ENCODE results near the gene PNPLA7.

PNPLA7 gene

DNA sequence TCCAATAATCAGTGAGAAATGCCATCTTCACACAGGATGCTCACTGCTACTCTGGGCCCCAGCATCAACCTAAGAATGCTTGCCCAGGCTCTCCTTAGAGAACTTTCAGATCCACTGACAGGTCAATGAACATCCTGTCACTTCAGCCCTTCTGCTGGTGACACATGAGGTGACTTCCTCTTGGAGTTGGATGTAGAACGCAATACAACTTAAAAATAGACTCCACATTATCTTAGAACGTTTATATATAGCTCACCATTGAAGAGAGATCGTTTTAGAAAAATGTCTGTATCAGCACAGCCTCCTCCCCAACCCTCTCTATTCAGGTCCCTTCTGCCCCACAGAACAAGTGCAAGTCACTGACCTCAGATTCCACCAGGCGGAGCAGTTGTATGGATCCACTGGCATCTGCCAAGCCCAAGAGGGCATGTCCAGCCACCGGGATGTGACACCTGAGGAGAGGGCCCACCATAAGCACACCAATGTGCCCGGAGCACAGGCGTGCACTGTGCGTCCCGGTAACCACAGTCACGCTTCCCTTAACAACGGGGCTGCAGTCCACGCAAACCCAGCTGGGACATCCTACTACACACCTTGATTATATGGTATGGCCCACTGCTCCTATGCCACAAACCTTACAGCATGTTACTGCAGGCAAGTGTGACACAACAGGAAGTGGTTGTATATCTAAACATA lies 25.7 kb upstream of the PNPLA7 start:
- Histone ChIP-seq H3K4me2 (ENCODE audit: low read length, poor library complexity, severe bottlenecking) (no peak overlapping the region), H3K4ac (ENCODE audit: low read depth in 1 of 2, low read length in 2 of 2) (no peak overlapping the region), H3K27me3 (ENCODE audit: control insufficient read depth in 1 of 2, insufficient read depth in 1 of 2, low read length in 2 of 2) (no peaks in the 10 kb centered on the region), H2AFZ (ENCODE audit: low read depth, low read length) (no peak overlapping the region), H2AK5ac (ENCODE audit: low read length, severe bottlenecking) (no peak overlapping the region), H3K9ac (ENCODE audit: low read length) (peak overlapping the region; percentile 38), H2BK15ac (ENCODE audit: low read depth, poor library complexity, severe bottlenecking) (no peak overlapping the region), H3K18ac (ENCODE audit: low read depth in 1 of 2, low read length in 2 of 2) (no peak overlapping the region), H2BK120ac (ENCODE audit: low read depth, low read length) (no peak overlapping the region), H3K4me1 (ENCODE audit: control insufficient read depth, insufficient read depth, low read depth, low read length) (peaks cover 25% of the 10 kb centered on the region), H3K27ac (ENCODE audit: low read length, poor library complexity, severe bottlenecking) (no peak overlapping the region), H4K91ac (ENCODE audit: low read length) (no peak overlapping the region), H3K4me3 (ENCODE audit: insufficient read depth in 1 of 2, low read depth in 1 of 2, low read length in 2 of 2) (no peak overlapping the region), H3K14ac (ENCODE audit: low read length in 2 of 2) (no peak overlapping the region), H4K8ac (ENCODE audit: low read length) (no peak overlapping the region), H3K79me1 (replicated peaks; ENCODE audit: low read length, poor library complexity, severe bottlenecking) (peaks cover 34% of the 10 kb centered on the region), H2BK12ac (ENCODE audit: low read length in 2 of 2) (no peak overlapping the region), H3K23ac (ENCODE audit: low read length in 2 of 2) (peak overlapping the region in 1 of 2 experiments; percentile 14), H3K36me3 (ENCODE audit: control insufficient read depth in 1 of 2, insufficient read depth in 2 of 2, low read depth in 1 of 2, low read length in 2 of 2) (peaks cover 50 to 51% of the 10 kb centered on the region in 2 experiments), H2BK5ac (ENCODE audit: low read depth, low read length, poor library complexity, severe bottlenecking) (no peak overlapping the region), H3K9me3 (ENCODE audit: control insufficient read depth, low read length) (no peaks in the 10 kb centered on the region)
- 95% methylated on average over 12 of the region's 12 CpGs for WGBS
- no peak for DNase-seq

DNA sequence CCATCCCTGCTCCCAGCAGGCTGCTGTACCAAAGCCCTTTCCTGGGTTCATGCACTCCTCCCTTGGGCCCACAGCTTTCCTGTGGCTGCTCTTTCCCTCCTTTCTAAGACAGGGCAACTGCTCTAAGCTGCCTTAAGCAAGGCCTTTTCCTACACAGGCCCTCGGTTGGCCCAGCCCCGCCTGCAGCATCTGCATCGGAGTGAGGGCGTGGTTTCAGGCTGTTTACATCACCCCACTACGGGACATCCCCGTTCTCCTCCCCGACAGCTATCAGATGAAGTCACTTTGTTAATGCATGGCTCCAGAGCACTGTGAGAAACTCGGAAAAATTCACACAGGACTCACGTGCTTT lies 25.1 kb upstream of the PNPLA7 start:
- H3K9ac ChIP-seq (ENCODE audit: low read length): peak overlapping the region; percentile 38
- no peak overlapping the region for H3K14ac ChIP-seq (ENCODE audit: low read length in 2 of 2)
- H2BK5ac ChIP-seq (ENCODE audit: low read depth, low read length, poor library complexity, severe bottlenecking): no peak overlapping the region
- H3K27ac ChIP-seq (ENCODE audit: low read length, poor library complexity, severe bottlenecking): no peak overlapping the region
- H3K23ac ChIP-seq (ENCODE audit: low read length in 2 of 2): no peak overlapping the region
- no peak overlapping the region for H3K4me3 ChIP-seq (ENCODE audit: insufficient read depth in 1 of 2, low read depth in 1 of 2, low read length in 2 of 2)
- H2AK5ac ChIP-seq (ENCODE audit: low read length, severe bottlenecking): no peak overlapping the region
- no peaks in the 10 kb centered on the region for H3K27me3 ChIP-seq (ENCODE audit: control insufficient read depth in 1 of 2, insufficient read depth in 1 of 2, low read length in 2 of 2)
- H3K79me1 ChIP-seq (replicated peaks; ENCODE audit: low read length, poor library complexity, severe bottlenecking): peaks cover 36% of the 10 kb centered on the region
- 92% methylated on average over 9 of the region's 9 CpGs for WGBS
- H2BK120ac ChIP-seq (ENCODE audit: low read depth, low read length): no peak overlapping the region
- H3K36me3 ChIP-seq (ENCODE audit: control insufficient read depth in 1 of 2, insufficient read depth in 2 of 2, low read depth in 1 of 2, low read length in 2 of 2): peaks cover 50 to 51% of the 10 kb centered on the region in 2 experiments
- H3K9me3 ChIP-seq (ENCODE audit: control insufficient read depth, low read length): no peaks in the 10 kb centered on the region
- no peak overlapping the region for H4K8ac ChIP-seq (ENCODE audit: low read length)
- H3K4me2 ChIP-seq (ENCODE audit: low read length, poor library complexity, severe bottlenecking): no peak overlapping the region
- DNase-seq: no peak
- H2BK12ac ChIP-seq (ENCODE audit: low read length in 2 of 2): no peak overlapping the region
- no peak overlapping the region for H2BK15ac ChIP-seq (ENCODE audit: low read depth, poor library complexity, severe bottlenecking)
- H3K18ac ChIP-seq (ENCODE audit: low read depth in 1 of 2, low read length in 2 of 2): no peak overlapping the region
- no peak overlapping the region for H4K91ac ChIP-seq (ENCODE audit: low read length)
- no peak overlapping the region for H3K4ac ChIP-seq (ENCODE audit: low read depth in 1 of 2, low read length in 2 of 2)
- H2AFZ ChIP-seq (ENCODE audit: low read depth, low read length): no peak overlapping the region
- peaks cover 21% of the 10 kb centered on the region for H3K4me1 ChIP-seq (ENCODE audit: control insufficient read depth, insufficient read depth, low read depth, low read length)

DNA sequence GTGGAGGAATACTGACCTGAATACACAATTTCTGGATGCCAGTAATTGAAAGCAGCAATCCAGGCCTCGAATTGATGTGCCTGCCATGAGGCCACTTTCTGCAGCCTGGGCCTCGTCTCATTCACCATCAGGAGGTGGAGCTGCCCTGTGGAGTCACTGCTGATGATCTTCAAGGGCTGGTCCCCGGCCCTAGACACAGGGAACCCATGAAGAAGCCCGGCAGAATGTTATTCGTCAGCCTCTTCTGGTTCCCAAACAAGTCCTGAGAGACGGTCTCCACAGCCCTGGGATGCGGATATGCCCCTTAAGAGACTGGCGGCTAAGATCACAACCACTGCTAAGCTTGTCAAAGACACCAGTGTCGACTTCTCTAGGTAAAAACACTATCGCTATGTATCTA lies 24.0 kb upstream of the PNPLA7 start:
- peaks cover 45% of the 10 kb centered on the region for H3K79me1 ChIP-seq (replicated peaks; ENCODE audit: low read length, poor library complexity, severe bottlenecking)
- H3K9ac ChIP-seq (ENCODE audit: low read length): no peak overlapping the region
- no peak overlapping the region for H3K4me2 ChIP-seq (ENCODE audit: low read length, poor library complexity, severe bottlenecking)
- peaks cover 13% of the 10 kb centered on the region for H3K4me1 ChIP-seq (ENCODE audit: control insufficient read depth, insufficient read depth, low read depth, low read length)
- H3K23ac ChIP-seq (ENCODE audit: low read length in 2 of 2): no peak overlapping the region
- no peak overlapping the region for H3K14ac ChIP-seq (ENCODE audit: low read length in 2 of 2)
- no peak overlapping the region for H3K27ac ChIP-seq (ENCODE audit: low read length, poor library complexity, severe bottlenecking)
- no peaks in the 10 kb centered on the region for H3K9me3 ChIP-seq (ENCODE audit: control insufficient read depth, low read length)
- H2BK15ac ChIP-seq (ENCODE audit: low read depth, poor library complexity, severe bottlenecking): no peak overlapping the region
- H2AFZ ChIP-seq (ENCODE audit: low read depth, low read length): no peak overlapping the region
- H3K4me3 ChIP-seq (ENCODE audit: insufficient read depth in 1 of 2, low read depth in 1 of 2, low read length in 2 of 2): no peak overlapping the region
- no peak overlapping the region for H2AK5ac ChIP-seq (ENCODE audit: low read length, severe bottlenecking)
- H2BK120ac ChIP-seq (ENCODE audit: low read depth, low read length): no peak overlapping the region
- no peak overlapping the region for H2BK5ac ChIP-seq (ENCODE audit: low read depth, low read length, poor library complexity, severe bottlenecking)
- no peak overlapping the region for H3K4ac ChIP-seq (ENCODE audit: low read depth in 1 of 2, low read length in 2 of 2)
- no peak for DNase-seq
- H3K36me3 ChIP-seq (ENCODE audit: control insufficient read depth in 1 of 2, insufficient read depth in 2 of 2, low read depth in 1 of 2, low read length in 2 of 2): peaks cover 50 to 55% of the 10 kb centered on the region in 2 experiments
- H2BK12ac ChIP-seq (ENCODE audit: low read length in 2 of 2): no peak overlapping the region
- no peak overlapping the region for H3K18ac ChIP-seq (ENCODE audit: low read depth in 1 of 2, low read length in 2 of 2)
- no peak overlapping the region for H4K8ac ChIP-seq (ENCODE audit: low read length)
- no peak overlapping the region for H4K91ac ChIP-seq (ENCODE audit: low read length)
- no peaks in the 10 kb centered on the region for H3K27me3 ChIP-seq (ENCODE audit: control insufficient read depth in 1 of 2, insufficient read depth in 1 of 2, low read length in 2 of 2)
- 94% methylated on average over 10 of the region's 10 CpGs for WGBS

DNA sequence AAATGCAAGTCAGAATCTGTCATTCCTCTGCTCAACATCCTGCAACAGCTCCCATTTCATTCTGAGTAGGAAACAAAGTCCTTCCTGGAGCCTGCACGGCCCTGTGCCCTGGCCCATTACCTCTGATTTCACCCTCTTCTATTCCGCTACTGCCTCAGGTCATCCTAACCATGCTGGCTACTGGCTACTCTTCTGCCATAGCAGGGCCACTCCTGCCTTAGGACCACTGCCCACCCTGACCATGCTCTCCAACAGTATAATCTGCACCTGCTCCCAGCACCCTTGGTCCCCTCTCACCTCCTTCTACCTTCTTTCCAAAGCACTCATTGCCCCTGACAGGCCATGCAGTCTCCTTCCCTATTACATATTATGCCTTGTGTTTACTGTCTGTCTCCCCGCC lies 20.4 kb upstream of the PNPLA7 start:
- Histone ChIP-seq H3K4me3 (ENCODE audit: insufficient read depth in 1 of 2, low read depth in 1 of 2, low read length in 2 of 2) (no peak overlapping the region), H3K36me3 (ENCODE audit: control insufficient read depth in 1 of 2, insufficient read depth in 2 of 2, low read depth in 1 of 2, low read length in 2 of 2) (peaks cover 47 to 55% of the 10 kb centered on the region in 2 experiments), H3K23ac (ENCODE audit: low read length in 2 of 2) (no peak overlapping the region), H3K18ac (ENCODE audit: low read depth in 1 of 2, low read length in 2 of 2) (no peak overlapping the region), H3K27ac (ENCODE audit: low read length, poor library complexity, severe bottlenecking) (no peak overlapping the region), H3K9ac (ENCODE audit: low read length) (no peak overlapping the region), H3K27me3 (ENCODE audit: control insufficient read depth in 1 of 2, insufficient read depth in 1 of 2, low read length in 2 of 2) (no peaks in the 10 kb centered on the region), H2BK120ac (ENCODE audit: low read depth, low read length) (no peak overlapping the region), H3K4ac (ENCODE audit: low read depth in 1 of 2, low read length in 2 of 2) (no peak overlapping the region), H3K79me1 (replicated peaks; ENCODE audit: low read length, poor library complexity, severe bottlenecking) (peaks cover 44% of the 10 kb centered on the region), H3K14ac (ENCODE audit: low read length in 2 of 2) (no peak overlapping the region), H2BK15ac (ENCODE audit: low read depth, poor library complexity, severe bottlenecking) (no peak overlapping the region), H2BK12ac (ENCODE audit: low read length in 2 of 2) (no peak overlapping the region), H2AK5ac (ENCODE audit: low read length, severe bottlenecking) (no peak overlapping the region), H2BK5ac (ENCODE audit: low read depth, low read length, poor library complexity, severe bottlenecking) (no peak overlapping the region), H3K4me2 (ENCODE audit: low read length, poor library complexity, severe bottlenecking) (no peak overlapping the region), H2AFZ (ENCODE audit: low read depth, low read length) (no peak overlapping the region), H3K9me3 (ENCODE audit: control insufficient read depth, low read length) (no peaks in the 10 kb centered on the region), H4K8ac (ENCODE audit: low read length) (no peak overlapping the region), H4K91ac (ENCODE audit: low read length) (no peak overlapping the region), H3K4me1 (ENCODE audit: control insufficient read depth, insufficient read depth, low read depth, low read length) (peaks cover 1% of the 10 kb centered on the region)
- 97% methylated on average over 3 of the region's 3 CpGs for WGBS
- DNase-seq: no peak

Data from mesenchymal stem cell (in vitro differentiated cells and primary cell).